Gastroesophageal sphincter (tissue), 2 donors: ENCODE results near the gene MBNL3.

ENCODE experiments used
- POLR2A ChIP-seq, 2 donors: fragments of 450-650 bp; IDR thresholded peaks; one replicate each; pipeline ENCODE4 v1.6.1; 2017; ENCODE audit warnings: antibody characterized with exemption in 2 of 2, mild to moderate bottlenecking in 2 of 2, moderate library complexity in 1 of 2
- POLR2AphosphoS5 ChIP-seq: sonication (generic); formaldehyde crosslinking; IDR thresholded peaks from one replicate; pipeline ENCODE4 v1.6.1; 2017; ENCODE audit warnings: antibody characterized with exemption

GRCh38 chrX:132423323-132423722, 65.5 kb downstream of the MBNL3 start:
- TF ChIP-seq POLR2AphosphoS5: no peak
- no peak for TF ChIP-seq POLR2A (IDR thresholded peaks at IDR 0.05)
